ENCODE measurements around the gene ACTG1.

DNA sequence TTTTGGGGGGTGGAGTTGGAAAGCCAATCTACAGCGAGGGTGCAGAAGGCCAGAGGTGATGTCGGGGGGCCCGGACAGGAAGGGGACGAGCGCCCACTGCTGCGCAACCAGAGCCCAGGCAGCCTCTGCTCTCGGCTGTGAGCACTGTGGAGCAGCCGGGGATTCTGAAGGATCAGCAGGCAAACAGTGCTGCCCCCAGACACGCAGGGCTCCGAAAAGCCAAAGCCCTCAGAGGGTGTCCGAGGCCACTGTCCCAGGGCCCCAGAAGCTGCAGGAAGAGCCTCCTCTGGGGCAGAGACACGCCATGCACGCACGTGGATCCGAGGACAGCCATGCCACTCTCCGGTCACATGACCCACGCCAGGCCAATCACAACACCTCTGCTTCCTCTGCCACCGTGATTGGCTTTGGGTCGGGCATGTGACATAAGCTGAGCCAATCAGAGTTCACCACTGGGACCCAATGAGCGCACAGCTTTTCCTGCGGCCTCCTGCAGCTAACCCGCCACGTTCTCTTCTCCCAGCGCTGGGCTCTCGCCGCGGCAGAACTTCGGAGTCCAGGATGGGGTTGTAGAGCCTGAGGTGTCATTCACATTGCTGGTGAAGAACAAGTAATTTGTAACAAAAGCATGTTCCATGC, 40.7 kb downstream of the ACTG1 start:
- TF ChIP-seq, protein P1, sequence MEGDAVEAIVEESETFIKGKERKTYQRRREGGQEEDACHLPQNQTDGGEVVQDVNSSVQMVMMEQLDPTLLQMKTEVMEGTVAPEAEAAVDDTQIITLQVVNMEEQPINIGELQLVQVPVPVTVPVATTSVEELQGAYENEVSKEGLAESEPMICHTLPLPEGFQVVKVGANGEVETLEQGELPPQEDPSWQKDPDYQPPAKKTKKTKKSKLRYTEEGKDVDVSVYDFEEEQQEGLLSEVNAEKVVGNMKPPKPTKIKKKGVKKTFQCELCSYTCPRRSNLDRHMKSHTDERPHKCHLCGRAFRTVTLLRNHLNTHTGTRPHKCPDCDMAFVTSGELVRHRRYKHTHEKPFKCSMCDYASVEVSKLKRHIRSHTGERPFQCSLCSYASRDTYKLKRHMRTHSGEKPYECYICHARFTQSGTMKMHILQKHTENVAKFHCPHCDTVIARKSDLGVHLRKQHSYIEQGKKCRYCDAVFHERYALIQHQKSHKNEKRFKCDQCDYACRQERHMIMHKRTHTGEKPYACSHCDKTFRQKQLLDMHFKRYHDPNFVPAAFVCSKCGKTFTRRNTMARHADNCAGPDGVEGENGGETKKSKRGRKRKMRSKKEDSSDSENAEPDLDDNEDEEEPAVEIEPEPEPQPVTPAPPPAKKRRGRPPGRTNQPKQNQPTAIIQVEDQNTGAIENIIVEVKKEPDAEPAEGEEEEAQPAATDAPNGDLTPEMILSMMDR (IDR thresholded peaks at IDR 0.05), result no peak
- TF ChIP-seq EZH2phosphoT487 (IDR thresholded peaks at IDR 0.05) (no peak), EZH2 (IDR thresholded peaks at IDR 0.05) (no peak)
